Osteoblast (primary cell): ENCODE results near the gene ZMIZ1. TPM values are rescaled to one million over a fixed set of nuclear protein-coding genes. Genes with fewer than 3 reads are reported as not detected.

Experiments used
- DNase-seq: peaks from one replicate; pipeline ENCODE4 v3.0.0; 2011; ENCODE audit warnings: low spot score, mixed read lengths; ENCODE audit not compliant: insufficient read length; ENCODE audit errors: missing footprints
- H2AFZ ChIP-seq: 2 replicates; pipeline ENCODE4 v1.6.0; 2011; ENCODE audit warnings: mild to moderate bottlenecking, low read length
- H3K27ac ChIP-seq: 2 replicates; pipeline ENCODE4 v1.5.1; 2011; ENCODE audit warnings: mild to moderate bottlenecking, low read depth, low read length, moderate library complexity
- H3K27me3 ChIP-seq: 2 replicates; pipeline ENCODE4 v1.6.0; 2012; ENCODE audit warnings: mild to moderate bottlenecking, control low read depth, inconsistent platforms, low read length, moderate library complexity; ENCODE audit not compliant: insufficient read depth
- H3K36me3 ChIP-seq: 2 replicates; pipeline ENCODE4 v1.5.1; 2011; ENCODE audit warnings: mild to moderate bottlenecking, low read length, control low read depth, moderate library complexity; ENCODE audit not compliant: insufficient read depth
- H3K4me1 ChIP-seq: 2 replicates; pipeline ENCODE4 v1.5.1; 2011; ENCODE audit warnings: mild to moderate bottlenecking, low read length, control low read depth, moderate library complexity; ENCODE audit not compliant: insufficient read depth
- H3K4me2 ChIP-seq: 2 replicates; pipeline ENCODE4 v1.6.0; 2011; ENCODE audit warnings: mild to moderate bottlenecking, low read length; ENCODE audit not compliant: insufficient read depth
- H3K4me3 ChIP-seq: fragments of 200-600 bp; sonication (generic); 3 replicates; pipeline ENCODE4 v1.5.1; 2012; ENCODE audit warnings: mild to moderate bottlenecking, low read length, inconsistent platforms; ENCODE audit not compliant: insufficient read depth
- H3K79me2 ChIP-seq: 2 replicates; pipeline ENCODE4 v1.6.0; 2012; ENCODE audit warnings: mild to moderate bottlenecking, low read length, control low read depth, inconsistent platforms; ENCODE audit not compliant: insufficient read depth
- H3K9me3 ChIP-seq: 2 replicates; pipeline ENCODE4 v1.5.1; 2011; ENCODE audit warnings: low read depth, low read length, control low read depth
- H4K20me1 ChIP-seq: 2 replicates; pipeline ENCODE4 v1.6.0; 2012; ENCODE audit warnings: mild to moderate bottlenecking, low read length, control low read depth; ENCODE audit not compliant: insufficient read depth
- CTCF ChIP-seq: IDR thresholded peaks from 2 replicates; pipeline ENCODE4 v1.5.1; 2011; ENCODE audit warnings: mild to moderate bottlenecking, low read depth, low read length, moderate library complexity; ENCODE audit errors: extremely low read depth
- total RNA-seq: library from RNA; depleted of rRNA; stranded (reverse); fragments of >200 nt; gene quantifications from 2 replicates; pipeline ENCODE4 v1.2.3, GENCODE V29; 2012

The ZMIZ1 gene
- total RNA-seq, 1 donor = 40.9 TPM

GRCh38 chr10:79222186-79222585, 153.4 kb downstream of the ZMIZ1 start:
- no peaks in the 10 kb centered on the region for H3K27me3 ChIP-seq

GRCh38 chr10:79223091-79224048, 154.6 kb downstream of the ZMIZ1 start:
- peaks cover 35% of the 10 kb centered on the region for H3K79me2 ChIP-seq
- no peak overlapping the region for H3K4me3 ChIP-seq
- TF ChIP-seq CTCF = no peak
- peaks cover 76% of the 10 kb centered on the region for H4K20me1 ChIP-seq
- no peak overlapping the region for H2AFZ ChIP-seq
- H3K9me3 ChIP-seq = no peaks in the 10 kb centered on the region
- no peak overlapping the region for H3K4me2 ChIP-seq
- H3K36me3 ChIP-seq = peaks cover 62% of the 10 kb centered on the region
- DNase-seq = no peak
- no peaks in the 10 kb centered on the region for H3K4me1 ChIP-seq
- no peaks in the 10 kb centered on the region for H3K27me3 ChIP-seq
- H3K27ac ChIP-seq = peak overlapping the region; percentile 15

More at GRCh38 chr10:79222186-79222585, 153.4 kb downstream of the ZMIZ1 start:
- peaks cover 32% of the 10 kb centered on the region for H3K79me2 ChIP-seq
- H3K9me3 ChIP-seq = no peaks in the 10 kb centered on the region
- no peak overlapping the region for H2AFZ ChIP-seq
- no peak for DNase-seq
- peaks cover 67% of the 10 kb centered on the region for H4K20me1 ChIP-seq
- H3K4me1 ChIP-seq = no peaks in the 10 kb centered on the region
- H3K4me2 ChIP-seq = no peak overlapping the region
- no peak for TF ChIP-seq CTCF
- H3K36me3 ChIP-seq = peaks cover 58% of the 10 kb centered on the region
- H3K27ac ChIP-seq = no peak overlapping the region
- H3K4me3 ChIP-seq = no peak overlapping the region

GRCh38 chr10:79224263-79224949, 155.6 kb downstream of the ZMIZ1 start:
- Histone ChIP-seq H3K4me2 (no peak overlapping the region), H3K4me1 (no peaks in the 10 kb centered on the region), H3K4me3 (no peak overlapping the region), H3K27ac (peak overlapping the region; percentile 15), H3K36me3 (peaks cover 71% of the 10 kb centered on the region), H3K79me2 (peaks cover 37% of the 10 kb centered on the region), H3K9me3 (no peaks in the 10 kb centered on the region), H2AFZ (no peak overlapping the region), H3K27me3 (no peaks in the 10 kb centered on the region), H4K20me1 (peaks cover 77% of the 10 kb centered on the region)
- TF ChIP-seq CTCF = no peak
- no peak for DNase-seq

GRCh38 chr10:79224992-79225391, 156.2 kb downstream of the ZMIZ1 start:
- Histone ChIP-seq H3K9me3 (no peaks in the 10 kb centered on the region), H3K79me2 (peaks cover 34% of the 10 kb centered on the region), H3K27ac (no peak overlapping the region), H3K27me3 (no peaks in the 10 kb centered on the region), H3K4me1 (no peaks in the 10 kb centered on the region), H3K36me3 (peaks cover 70% of the 10 kb centered on the region), H4K20me1 (peaks cover 76% of the 10 kb centered on the region), H3K4me3 (no peak overlapping the region), H3K4me2 (no peak overlapping the region), H2AFZ (no peak overlapping the region)
- no peak for TF ChIP-seq CTCF
- no peak for DNase-seq
